ENCODE results near the gene SCMH1. TPM values are rescaled to one million over a fixed set of nuclear protein-coding genes. Genes with fewer than 3 reads are reported as not detected.

Gene SCMH1
- total and polyA plus RNA-seq, 2 donors: 14.8 to 17.8 TPM

- Histone ChIP-seq H3K27ac (ENCODE audit: low read depth in 1 of 2, low read length in 1 of 2) (no peak overlapping the region), H3K9me3 (ENCODE audit: control insufficient read depth in 2 of 2, insufficient read depth in 1 of 2, low read length in 1 of 2) (no peaks in the 10 kb centered on the region), H3K4me1 (ENCODE audit: control insufficient read depth in 2 of 2, insufficient read depth in 2 of 2, low read length in 2 of 2) (no peaks in the 10 kb centered on the region), H3K27me3 (ENCODE audit: control insufficient read depth in 2 of 2, insufficient read depth in 1 of 2, low read length in 1 of 2) (peaks cover 3 to 5% of the 10 kb centered on the region in 2 donors), H3K36me3 (ENCODE audit: control insufficient read depth in 2 of 2, insufficient read depth in 2 of 2, low read length in 1 of 2) (no peaks in the 10 kb centered on the region), H3K4me3 (ENCODE audit: low read length in 2 of 2) (no peak overlapping the region)
- DNase-seq (ENCODE audit: low read depth in 6 of 9, low spot score in 9 of 9): no peak
- 95% methylated on average over 11 of the region's 11 CpGs for WGBS
Measured at GRCh38 chr1:41280202-41281032, 38.3 kb upstream of the SCMH1 start.

DNA sequence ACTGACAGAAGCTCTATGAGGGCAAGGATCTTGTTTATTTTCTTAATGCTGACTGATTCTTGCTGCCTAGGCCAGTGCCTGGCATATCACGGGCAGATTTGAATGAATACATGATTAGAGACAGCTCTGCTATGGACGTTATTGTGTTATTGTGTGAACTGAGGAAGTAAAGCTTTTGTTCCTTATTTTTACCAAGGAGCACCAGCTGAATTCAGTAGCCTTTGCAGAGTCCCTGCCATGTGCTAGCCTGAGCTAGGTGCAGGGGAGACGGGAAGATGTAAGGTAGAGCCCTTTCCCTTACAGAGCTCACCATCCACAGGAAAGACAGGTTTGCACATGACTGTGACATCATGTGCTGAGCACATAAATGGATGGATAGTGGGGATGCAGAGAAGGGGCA is 36.0 kb upstream of the SCMH1 start:
- H3K9me3 ChIP-seq (ENCODE audit: control insufficient read depth in 2 of 2, insufficient read depth in 1 of 2, low read length in 1 of 2): no peaks in the 10 kb centered on the region
- 77% methylated on average over 3 of the region's 3 CpGs for WGBS
- peaks cover 0 to under 1% of the 10 kb centered on the region in 2 donors for H3K27me3 ChIP-seq (ENCODE audit: control insufficient read depth in 2 of 2, insufficient read depth in 1 of 2, low read length in 1 of 2)
- H3K4me1 ChIP-seq (ENCODE audit: control insufficient read depth in 2 of 2, insufficient read depth in 2 of 2, low read length in 2 of 2): no peaks in the 10 kb centered on the region
- H3K4me3 ChIP-seq (ENCODE audit: low read length in 2 of 2): no peak overlapping the region
- DNase-seq (ENCODE audit: low read depth in 6 of 9, low spot score in 9 of 9): no peak
- no peak overlapping the region for H3K27ac ChIP-seq (ENCODE audit: low read depth in 1 of 2, low read length in 1 of 2)
- no peaks in the 10 kb centered on the region for H3K36me3 ChIP-seq (ENCODE audit: control insufficient read depth in 2 of 2, insufficient read depth in 2 of 2, low read length in 1 of 2)

DNA sequence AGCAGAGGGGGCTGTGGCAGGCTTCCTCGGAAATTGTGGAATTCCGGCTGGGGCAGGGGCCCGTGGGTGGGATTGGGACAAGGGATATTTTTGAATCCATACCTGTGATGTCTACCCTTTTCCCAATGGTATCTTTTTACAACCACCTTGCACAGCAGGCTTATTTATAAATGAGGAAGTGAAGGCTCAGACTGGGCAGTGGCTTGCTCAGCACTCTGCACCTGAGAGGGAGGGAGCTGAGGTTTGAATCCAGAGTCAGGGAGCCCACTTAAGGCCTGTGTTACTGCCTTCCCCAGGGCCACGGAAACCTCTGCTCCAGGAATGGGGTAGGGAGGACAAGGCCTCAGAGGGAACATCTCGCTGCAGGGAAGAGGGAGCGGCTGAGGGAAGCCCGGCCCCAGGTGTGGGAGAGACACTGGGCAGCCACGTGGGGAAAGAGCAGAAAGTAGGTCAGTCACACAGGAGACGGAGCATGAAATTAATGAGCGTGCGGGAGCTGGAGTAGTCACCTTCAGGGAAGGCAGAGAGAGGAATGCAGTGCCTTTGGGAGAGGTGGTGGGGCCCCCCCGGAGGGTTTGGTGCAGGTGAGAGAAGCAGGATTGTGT is 35.4 kb upstream of the SCMH1 start:
- DNase-seq (ENCODE audit: low read depth in 6 of 9, low spot score in 9 of 9): peak in 1 of 9 donors; percentile 5
- Histone ChIP-seq H3K4me1 (ENCODE audit: control insufficient read depth in 2 of 2, insufficient read depth in 2 of 2, low read length in 2 of 2) (no peaks in the 10 kb centered on the region), H3K36me3 (ENCODE audit: control insufficient read depth in 2 of 2, insufficient read depth in 2 of 2, low read length in 1 of 2) (no peaks in the 10 kb centered on the region), H3K27me3 (ENCODE audit: control insufficient read depth in 2 of 2, insufficient read depth in 1 of 2, low read length in 1 of 2) (no peaks in the 10 kb centered on the region), H3K27ac (ENCODE audit: low read depth in 1 of 2, low read length in 1 of 2) (peak overlapping the region in 1 of 2 donors; percentile 15), H3K9me3 (ENCODE audit: control insufficient read depth in 2 of 2, insufficient read depth in 1 of 2, low read length in 1 of 2) (no peaks in the 10 kb centered on the region), H3K4me3 (ENCODE audit: low read length in 2 of 2) (no peak overlapping the region)
- 84% methylated on average over 12 of the region's 12 CpGs for WGBS

DNA sequence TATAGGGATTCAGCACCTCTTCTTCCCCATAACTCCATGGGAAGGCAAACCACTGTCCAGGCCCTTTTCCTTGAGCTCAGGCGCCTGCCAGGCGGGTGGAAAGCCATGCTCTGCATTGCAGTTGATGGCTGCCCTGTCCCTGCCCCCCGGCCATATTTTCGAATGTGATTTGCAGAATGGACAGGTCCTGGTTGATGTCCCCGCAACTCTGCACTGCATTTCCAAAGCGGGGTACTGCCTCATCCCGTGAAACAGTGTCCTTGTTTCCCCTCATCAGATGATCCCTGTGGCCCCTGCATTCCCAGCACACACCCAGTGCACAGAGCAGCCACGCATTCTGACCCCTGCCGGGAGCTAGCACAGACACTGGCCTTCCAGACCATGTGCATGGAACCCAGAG is 33.7 kb upstream of the SCMH1 start:
- 97% methylated on average over 9 of the region's 9 CpGs for WGBS
- peaks cover 0 to 3% of the 10 kb centered on the region in 2 donors for H3K9me3 ChIP-seq (ENCODE audit: control insufficient read depth in 2 of 2, insufficient read depth in 1 of 2, low read length in 1 of 2)
- no peak for DNase-seq (ENCODE audit: low read depth in 6 of 9, low spot score in 9 of 9)

GRCh38 chr1:41274752-41275545 is 32.8 kb upstream of the SCMH1 start:
- WGBS: 78% methylated on average over 7 of the region's 7 CpGs

More for the DNA sequence above, 33.7 kb upstream of the SCMH1 start:
- Histone ChIP-seq H3K27ac (ENCODE audit: low read depth in 1 of 2, low read length in 1 of 2) (no peak overlapping the region), H3K36me3 (ENCODE audit: control insufficient read depth in 2 of 2, insufficient read depth in 2 of 2, low read length in 1 of 2) (no peaks in the 10 kb centered on the region), H3K27me3 (ENCODE audit: control insufficient read depth in 2 of 2, insufficient read depth in 1 of 2, low read length in 1 of 2) (no peaks in the 10 kb centered on the region), H3K4me3 (ENCODE audit: low read length in 2 of 2) (no peak overlapping the region), H3K4me1 (ENCODE audit: control insufficient read depth in 2 of 2, insufficient read depth in 2 of 2, low read length in 2 of 2) (no peaks in the 10 kb centered on the region)

DNA sequence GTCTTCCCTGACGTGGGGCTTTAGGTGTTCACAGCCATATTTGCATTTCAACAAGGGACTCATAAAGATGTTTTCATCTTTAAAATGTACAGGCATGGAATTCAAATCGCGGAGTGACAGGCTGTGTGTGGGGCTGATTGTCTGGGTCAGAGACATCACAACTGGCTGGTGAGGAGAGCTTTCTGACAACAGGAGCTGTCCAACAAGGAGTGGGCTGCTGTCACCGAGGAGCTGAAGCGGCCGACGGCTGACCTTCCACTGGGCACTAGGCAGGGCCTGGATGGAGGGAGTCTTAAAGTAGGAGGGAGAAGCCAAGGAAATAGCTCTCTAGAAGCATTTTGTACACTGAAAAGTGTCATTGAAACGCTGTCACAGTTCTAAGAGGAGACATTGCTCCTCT is 30.5 kb upstream of the SCMH1 start:
- H3K27me3 ChIP-seq (ENCODE audit: control insufficient read depth in 2 of 2, insufficient read depth in 1 of 2, low read length in 1 of 2): no peaks in the 10 kb centered on the region
- H3K4me3 ChIP-seq (ENCODE audit: low read length in 2 of 2): no peak overlapping the region
- no peak overlapping the region for H3K27ac ChIP-seq (ENCODE audit: low read depth in 1 of 2, low read length in 1 of 2)
- no peak for DNase-seq (ENCODE audit: low read depth in 6 of 9, low spot score in 9 of 9)
- 95% methylated on average over 8 of the region's 8 CpGs for WGBS
- H3K36me3 ChIP-seq (ENCODE audit: control insufficient read depth in 2 of 2, insufficient read depth in 2 of 2, low read length in 1 of 2): no peaks in the 10 kb centered on the region
- peaks cover 0 to 3% of the 10 kb centered on the region in 2 donors for H3K9me3 ChIP-seq (ENCODE audit: control insufficient read depth in 2 of 2, insufficient read depth in 1 of 2, low read length in 1 of 2)
- no peaks in the 10 kb centered on the region for H3K4me1 ChIP-seq (ENCODE audit: control insufficient read depth in 2 of 2, insufficient read depth in 2 of 2, low read length in 2 of 2)

More at GRCh38 chr1:41274752-41275545, 32.8 kb upstream of the SCMH1 start:
- H3K4me1 ChIP-seq (ENCODE audit: control insufficient read depth in 2 of 2, insufficient read depth in 2 of 2, low read length in 2 of 2): no peaks in the 10 kb centered on the region
- no peak overlapping the region for H3K4me3 ChIP-seq (ENCODE audit: low read length in 2 of 2)
- no peaks in the 10 kb centered on the region for H3K27me3 ChIP-seq (ENCODE audit: control insufficient read depth in 2 of 2, insufficient read depth in 1 of 2, low read length in 1 of 2)
- H3K36me3 ChIP-seq (ENCODE audit: control insufficient read depth in 2 of 2, insufficient read depth in 2 of 2, low read length in 1 of 2): no peaks in the 10 kb centered on the region
- DNase-seq (ENCODE audit: low read depth in 6 of 9, low spot score in 9 of 9): no peak
- peaks cover 0 to 3% of the 10 kb centered on the region in 2 donors for H3K9me3 ChIP-seq (ENCODE audit: control insufficient read depth in 2 of 2, insufficient read depth in 1 of 2, low read length in 1 of 2)
- H3K27ac ChIP-seq (ENCODE audit: low read depth in 1 of 2, low read length in 1 of 2): no peak overlapping the region

- H3K9me3 ChIP-seq (ENCODE audit: control insufficient read depth in 2 of 2, insufficient read depth in 1 of 2, low read length in 1 of 2): peaks cover 0 to 3% of the 10 kb centered on the region in 2 donors
- H3K27me3 ChIP-seq (ENCODE audit: control insufficient read depth in 2 of 2, insufficient read depth in 1 of 2, low read length in 1 of 2): no peaks in the 10 kb centered on the region
- H3K4me1 ChIP-seq (ENCODE audit: control insufficient read depth in 2 of 2, insufficient read depth in 2 of 2, low read length in 2 of 2): no peaks in the 10 kb centered on the region
- DNase-seq (ENCODE audit: low read depth in 6 of 9, low spot score in 9 of 9): peak; percentile 16 to 65 (median 46)
- H3K27ac ChIP-seq (ENCODE audit: low read depth in 1 of 2, low read length in 1 of 2): no peak overlapping the region
- no peak overlapping the region for H3K4me3 ChIP-seq (ENCODE audit: low read length in 2 of 2)
- WGBS: 16% methylated on average over 8 of the region's 8 CpGs
- H3K36me3 ChIP-seq (ENCODE audit: control insufficient read depth in 2 of 2, insufficient read depth in 2 of 2, low read length in 1 of 2): no peaks in the 10 kb centered on the region
Measured at GRCh38 chr1:41268154-41268770, 26.2 kb upstream of the SCMH1 start.

GRCh38 chr1:41261926-41262618 is 20.0 kb upstream of the SCMH1 start:
- no peaks in the 10 kb centered on the region for H3K9me3 ChIP-seq (ENCODE audit: control insufficient read depth in 2 of 2, insufficient read depth in 1 of 2, low read length in 1 of 2)
- H3K4me3 ChIP-seq (ENCODE audit: low read length in 2 of 2): no peak overlapping the region
- no peaks in the 10 kb centered on the region for H3K36me3 ChIP-seq (ENCODE audit: control insufficient read depth in 2 of 2, insufficient read depth in 2 of 2, low read length in 1 of 2)
- DNase-seq (ENCODE audit: low read depth in 6 of 9, low spot score in 9 of 9): no peak
- H3K27me3 ChIP-seq (ENCODE audit: control insufficient read depth in 2 of 2, insufficient read depth in 1 of 2, low read length in 1 of 2): no peaks in the 10 kb centered on the region
- H3K4me1 ChIP-seq (ENCODE audit: control insufficient read depth in 2 of 2, insufficient read depth in 2 of 2, low read length in 2 of 2): no peaks in the 10 kb centered on the region
- H3K27ac ChIP-seq (ENCODE audit: low read depth in 1 of 2, low read length in 1 of 2): no peak overlapping the region
- 93% methylated on average over 3 of the region's 3 CpGs for WGBS

Measured in thymus (tissue), 11 donors.